GM21367 (cell line): ENCODE results near the gene CCL4.

Source experiments
- ATAC-seq: cut with Tn5 transposase; IDR thresholded peaks from one replicate; pipeline ENCODE4 v1.9.1; 2021; ENCODE audit not compliant: unreplicated experiment

The CCL4 gene

DNA sequence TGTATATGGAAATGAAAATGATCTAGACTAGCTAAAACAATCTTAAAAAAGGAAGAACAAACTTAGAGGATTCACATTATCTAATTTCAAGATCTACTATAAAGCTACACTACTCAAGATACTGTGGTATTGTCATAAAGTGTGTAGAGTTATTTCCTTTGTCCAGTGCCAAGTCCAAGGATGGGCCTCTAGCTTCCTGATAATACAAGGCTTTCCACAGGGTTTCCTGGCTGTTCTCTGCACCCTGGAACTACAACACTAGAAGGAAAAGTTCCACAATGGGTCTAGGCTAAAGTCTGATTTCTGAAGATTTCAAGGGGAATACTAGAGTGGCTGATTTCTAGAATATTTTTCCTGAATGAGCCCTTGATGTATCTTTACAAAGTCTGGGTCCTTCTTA is 38.6 kb downstream of the CCL4 start:
- no peak for ATAC-seq

DNA sequence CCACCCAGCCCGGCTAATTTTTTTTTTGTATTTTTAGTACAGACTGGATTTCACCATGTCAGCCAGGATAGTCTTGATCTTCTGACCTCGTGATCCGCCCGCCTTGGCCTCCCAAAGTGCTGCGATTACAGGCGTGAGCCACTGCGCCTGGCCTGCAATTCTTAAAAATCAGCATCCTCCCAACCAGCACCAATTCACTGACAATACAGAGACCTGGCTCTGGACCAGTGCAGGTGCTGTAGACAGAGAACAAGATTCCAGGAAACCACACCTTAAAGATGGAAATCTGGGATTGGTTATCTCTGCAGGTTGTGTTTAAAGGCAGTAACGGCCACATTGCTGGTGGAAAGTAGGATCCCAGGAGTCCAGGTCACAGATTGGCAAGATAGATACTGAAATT is 39.2 kb downstream of the CCL4 start:
- ATAC-seq = no peak

DNA sequence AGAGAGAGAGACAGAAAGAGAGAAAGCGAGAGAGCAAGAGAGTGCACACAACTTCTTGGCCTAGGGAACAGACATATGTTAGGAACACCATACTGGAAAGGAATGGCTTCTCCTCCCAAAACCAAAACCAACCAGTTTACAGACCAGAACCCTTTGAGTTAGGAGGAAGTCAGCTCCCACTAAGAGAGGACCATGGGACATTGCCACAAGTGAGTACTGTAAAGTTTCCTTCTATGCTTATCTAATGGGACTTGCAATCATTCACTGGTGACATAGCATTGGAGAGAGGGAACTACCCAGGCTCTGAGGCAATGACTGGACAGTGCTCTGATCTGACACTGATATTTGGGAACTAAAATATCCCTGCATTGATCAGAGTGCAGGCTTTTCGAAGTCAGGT is 40.4 kb downstream of the CCL4 start:
- ATAC-seq = no peak

DNA sequence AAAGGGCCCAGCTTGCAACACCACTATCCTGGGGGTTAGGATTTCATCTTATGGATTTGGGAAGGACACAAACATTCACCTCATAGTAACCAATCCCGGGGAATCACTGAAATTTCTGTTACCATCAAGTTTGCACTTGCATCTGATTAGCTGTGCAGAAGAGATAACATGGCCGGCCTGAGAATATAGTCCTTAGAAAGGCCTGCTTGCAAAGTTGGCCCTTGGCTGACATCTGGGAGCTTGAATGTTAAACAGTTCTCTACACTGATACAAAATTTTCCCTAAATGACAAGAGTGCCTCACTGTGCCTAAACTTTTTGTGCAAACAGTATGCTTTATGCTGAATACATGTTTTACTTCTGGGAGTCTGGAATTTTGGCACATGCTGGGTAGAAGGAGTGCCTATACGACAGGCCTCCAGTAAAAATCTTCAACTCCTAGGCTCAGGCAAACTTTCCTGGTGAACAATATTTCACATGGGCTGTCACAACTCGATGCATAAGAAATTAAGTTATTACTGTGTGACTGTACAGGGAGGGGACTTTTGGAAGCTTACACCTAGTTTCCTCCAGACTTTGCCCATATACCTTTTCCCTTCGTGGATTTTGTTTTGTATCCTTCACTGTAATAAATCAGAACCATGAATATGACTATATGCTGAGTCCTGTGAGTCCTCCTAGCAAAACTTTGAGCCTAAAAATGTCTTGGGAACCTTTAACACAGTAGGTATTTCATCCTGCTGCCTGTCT is 41.5 kb downstream of the CCL4 start:
- no peak for ATAC-seq

DNA sequence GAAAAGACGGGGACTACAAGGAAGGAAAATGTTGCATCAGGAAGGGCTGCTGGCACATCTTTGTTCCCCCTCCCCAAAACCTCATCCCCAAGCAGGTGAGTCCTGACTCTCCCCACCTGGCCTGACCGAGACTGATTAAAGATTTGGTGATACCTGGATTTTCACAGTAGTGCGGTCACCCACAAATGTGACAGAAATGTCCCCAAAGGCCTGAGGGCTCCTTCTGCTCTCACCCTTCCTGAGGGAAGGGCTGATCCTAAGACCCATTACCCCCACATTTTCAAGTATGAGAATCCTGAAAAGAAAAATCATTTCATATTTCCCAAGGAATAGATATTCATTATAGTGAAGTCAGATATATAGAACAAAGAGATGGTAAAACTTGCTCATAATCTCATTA is 44.0 kb downstream of the CCL4 start:
- no peak for ATAC-seq

DNA sequence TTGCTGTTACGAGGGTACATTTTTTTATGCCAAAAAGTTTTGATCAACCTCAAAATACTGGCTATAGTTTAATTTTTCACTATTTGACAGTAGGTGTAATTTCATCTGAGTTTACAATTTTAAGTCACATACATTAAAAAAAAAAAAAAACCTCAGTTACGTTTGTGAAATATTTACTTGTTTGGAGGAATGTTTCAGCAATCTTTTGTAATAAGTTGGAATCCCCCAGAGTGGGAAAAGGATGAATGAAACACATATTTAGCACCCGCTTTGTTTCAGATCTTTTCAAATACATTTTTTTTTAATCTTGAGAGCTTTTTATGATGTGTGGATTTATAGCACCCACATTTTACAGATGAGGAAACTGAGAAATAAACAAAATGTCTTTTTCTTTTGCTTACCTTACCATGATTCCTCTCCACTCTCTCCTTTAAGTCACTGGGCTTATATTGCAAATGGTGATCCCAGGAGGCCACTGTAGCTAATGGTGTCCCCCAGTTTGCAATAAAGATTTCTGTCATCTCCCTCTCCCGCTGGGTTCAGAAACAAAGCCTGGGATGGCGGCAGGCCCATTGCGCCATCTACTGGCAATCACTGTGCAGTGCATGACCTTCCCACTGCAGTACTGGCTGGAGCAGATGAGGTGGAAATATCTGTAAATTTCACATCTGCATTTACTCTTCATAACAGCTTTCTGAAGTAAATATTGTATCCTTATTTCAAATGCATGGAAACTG is 45.1 kb downstream of the CCL4 start:
- no peak for ATAC-seq

DNA sequence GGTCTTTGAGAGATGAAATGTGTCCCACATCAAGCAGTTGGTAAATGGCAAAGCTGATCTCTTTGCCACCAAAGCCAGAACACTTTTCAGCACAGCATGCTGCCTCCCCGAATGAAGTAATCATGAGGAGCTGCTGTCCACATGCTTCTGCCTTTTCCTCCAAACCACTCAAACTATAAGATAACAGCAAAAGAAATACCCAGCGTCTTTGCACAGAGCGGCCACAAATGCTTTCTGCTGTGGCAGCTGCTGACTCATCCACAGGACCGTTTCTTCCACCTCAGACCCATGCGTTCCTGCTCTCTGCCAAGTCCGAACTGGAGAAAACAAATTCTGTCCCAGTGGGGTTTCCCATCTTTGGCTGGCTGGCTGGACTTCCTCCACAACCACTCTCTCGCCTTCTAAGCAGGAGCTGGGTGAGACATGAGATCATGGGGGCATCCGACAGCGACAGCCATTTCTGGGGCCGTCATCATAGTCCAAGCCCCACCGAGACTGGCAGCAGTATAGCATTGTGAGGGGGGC is 45.7 kb downstream of the CCL4 start:
- no peak for ATAC-seq

DNA sequence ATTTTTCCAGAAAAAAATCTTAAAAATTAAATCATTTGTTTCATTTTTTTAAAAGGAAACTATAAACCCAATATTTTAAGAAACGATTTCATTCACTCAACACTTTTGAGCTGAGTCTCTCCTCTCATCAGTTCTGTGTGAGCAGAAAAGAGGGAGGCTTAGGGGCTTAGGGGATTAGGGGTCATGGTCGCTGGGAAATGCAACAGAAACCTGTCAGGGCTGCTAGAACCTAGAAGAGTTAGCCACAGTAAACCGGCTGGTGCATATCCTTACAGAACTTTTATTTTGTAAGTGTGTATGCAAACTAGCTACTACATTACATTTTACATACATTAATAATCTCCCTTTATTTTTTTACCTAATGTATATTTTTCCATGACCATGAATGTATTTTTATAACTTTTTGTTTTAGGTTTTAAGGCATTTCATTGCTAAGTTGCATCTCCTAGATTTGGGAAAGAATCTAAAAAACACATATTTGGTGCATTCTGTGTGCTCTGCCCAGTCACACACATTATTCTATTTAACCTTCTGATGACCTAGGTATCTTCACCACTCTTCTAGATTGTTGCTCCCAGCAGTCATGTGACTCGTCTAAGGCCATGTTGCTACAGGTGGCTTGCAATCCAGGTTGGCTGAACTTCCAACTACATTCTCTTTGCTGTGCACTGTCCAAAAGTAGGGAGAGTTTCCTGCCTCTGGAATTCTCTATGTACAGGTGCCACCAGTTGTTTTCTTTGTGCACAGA is 48.4 kb downstream of the CCL4 start:
- no peak for ATAC-seq

DNA sequence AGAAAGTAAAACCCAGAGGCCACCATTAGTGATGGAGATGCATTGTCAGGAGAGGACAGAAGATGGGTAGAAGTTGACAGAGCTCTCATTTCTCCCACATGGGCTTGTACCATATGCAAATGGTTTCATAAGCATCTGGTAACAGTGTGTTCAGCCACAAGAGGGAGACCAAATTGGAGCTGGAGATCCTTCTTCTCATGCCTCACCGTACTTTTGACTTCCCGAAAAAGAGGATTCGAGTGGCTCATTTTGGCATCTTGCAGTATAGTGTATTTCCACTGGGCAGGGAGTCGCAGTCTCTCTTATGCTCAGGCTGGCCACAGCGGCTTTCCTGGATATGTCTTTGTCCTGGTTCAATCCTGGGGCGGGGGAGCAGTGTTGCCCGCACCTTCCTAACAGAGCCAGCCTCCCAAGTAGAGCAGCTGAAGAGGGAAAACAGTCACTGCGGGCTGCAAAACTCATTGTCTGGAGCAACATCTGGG is 49.1 kb downstream of the CCL4 start:
- ATAC-seq = no peak

DNA sequence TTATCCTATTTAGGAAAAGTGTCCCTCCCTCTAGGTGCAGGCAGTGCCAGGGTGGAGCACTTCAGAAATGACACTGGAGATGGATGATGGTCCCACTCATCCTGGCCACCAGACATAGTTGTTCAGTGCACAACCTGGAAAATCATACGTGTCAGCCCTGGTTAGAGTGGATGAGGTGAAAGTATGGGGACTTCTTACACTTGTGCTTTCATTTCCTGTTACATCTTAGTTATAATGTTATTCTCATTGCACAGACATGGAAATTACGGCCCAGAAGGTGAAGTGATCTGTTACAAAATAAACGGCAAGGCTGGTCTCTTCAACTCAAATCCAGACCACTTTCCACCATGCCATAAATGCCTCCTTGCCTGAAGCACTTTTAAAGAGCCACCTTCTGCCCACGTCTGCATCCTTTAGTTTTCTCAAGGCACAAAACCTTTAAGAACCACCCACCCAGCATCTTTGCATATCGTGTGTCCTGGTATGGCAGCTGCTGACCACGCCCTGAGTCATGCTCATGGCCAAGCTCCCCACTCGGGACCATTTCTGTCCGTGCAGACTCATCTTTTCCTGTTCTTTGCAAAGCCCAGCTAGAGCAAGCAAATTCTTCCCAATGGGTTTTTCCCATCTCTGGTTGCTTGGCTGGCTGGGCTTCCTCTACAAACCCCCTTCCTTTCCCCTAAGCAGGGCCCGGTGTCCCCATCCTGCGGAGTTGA is 50.4 kb downstream of the CCL4 start:
- no peak for ATAC-seq
